ENCODE results near the gene DNM3. TPM values are rescaled to one million over a fixed set of nuclear protein-coding genes. Genes with fewer than 3 reads are reported as not detected.

The DNM3 gene
- total and polyA plus RNA-seq, 9 of the 15 experiments (the other 6 are each of a cell fraction or from before 2014, with no cell fraction given): 0.08 to 0.36 (median 0.22) TPM; not detected in 1

DNA sequence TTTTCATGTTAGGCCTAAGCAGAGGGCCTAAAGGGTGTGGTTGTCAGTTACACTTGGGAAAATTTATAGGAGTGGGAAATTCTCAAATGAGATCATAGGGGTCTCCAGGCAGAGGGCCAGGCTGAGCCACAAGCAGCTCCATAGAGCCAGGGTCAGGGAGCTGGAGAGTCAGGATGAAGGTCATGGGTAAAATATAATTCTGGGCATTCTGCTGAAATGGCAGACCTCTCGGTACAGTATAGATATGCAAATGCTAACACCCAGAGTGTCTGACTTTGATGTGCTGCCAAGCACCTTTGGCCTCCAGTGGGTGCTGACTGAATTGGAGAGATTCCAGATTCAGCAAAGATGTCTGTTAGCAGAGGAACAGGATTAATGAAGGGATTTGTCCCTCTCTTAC lies 40.1 kb downstream of the DNM3 start:
- intact Hi-C loops (cut with micrococcal nuclease) (no loop called here), in situ Hi-C loops (cut with MboI) (no loop called here)
- H2AFZ ChIP-seq (ENCODE audit: low read depth, low read length): no peak overlapping the region
- H3K36me3 ChIP-seq (ENCODE audit: control insufficient read depth, insufficient read depth, low read length): no peaks in the 10 kb centered on the region
- H3K79me2 ChIP-seq (ENCODE audit: control insufficient read depth, insufficient read depth, low read length): no peaks in the 10 kb centered on the region
- no peaks in the 10 kb centered on the region for H3K4me1 ChIP-seq (replicated peaks in 1 of 2; ENCODE audit: control insufficient read depth in 2 of 2, insufficient read depth in 2 of 2, low read length in 2 of 2)
- no peak for ATAC-seq
- H3K9me1 ChIP-seq (ENCODE audit: control insufficient read depth, insufficient read depth, low read length): no peaks in the 10 kb centered on the region
- ChIA-PET POLR2A (no interaction called here), CTCF (ENCODE audit: low intra/inter-chr PET ratio) (no interaction called here)
- no peak overlapping the region for H3K4me2 ChIP-seq (ENCODE audit: insufficient read depth, low read length)
- H3K9ac ChIP-seq (ENCODE audit: insufficient read depth in 1 of 2, low read depth in 2 of 2, low read length in 2 of 2): no peak overlapping the region
- H3K27me3 ChIP-seq (ENCODE audit: control insufficient read depth in 2 of 2, insufficient read depth in 2 of 2, low read length in 2 of 2): no peaks in the 10 kb centered on the region
- no peaks in the 10 kb centered on the region for H4K20me1 ChIP-seq (replicated peaks; ENCODE audit: control insufficient read depth, insufficient read depth, low read length)
- WGBS (ENCODE audit: insufficient coverage, low coverage, missing lambda C conversion rate): 0% methylated on average over 1 of the region's 1 CpG
- no TSS peak for BruUV-seq (replicated peaks)
- no peaks in the 10 kb centered on the region for H3K9me3 ChIP-seq (replicated peaks; ENCODE audit: control insufficient read depth, insufficient read depth, low read depth, low read length)
- DNase-seq (ENCODE audit: extremely low read depth in 1 of 4, low spot score in 3 of 4): no peak
- FAIRE-seq: no peak
- H3K4me3 ChIP-seq: no peak overlapping the region
- H3K27ac ChIP-seq (ENCODE audit: extremely low read depth, low read depth, low read length): no peak overlapping the region
- TF ChIP-seq KAT2B (IDR thresholded peaks at IDR 0.05; ENCODE audit: low read depth, low read length): no peak
- TF ChIP-seq ZNF274 (IDR thresholded peaks at IDR 0.05; ENCODE audit: borderline replicate concordance, low read depth, low read length): no peak
- no peak for TF ChIP-seq AFF4 (CRISPR knock-in tag; IDR thresholded peaks at IDR 0.05)
- no peak for TF ChIP-seq SAP30 (IDR thresholded peaks at IDR 0.05; ENCODE audit: borderline replicate concordance, insufficient read depth, low read depth, low read length, poor library complexity, severe bottlenecking)
- TF ChIP-seq ZNF511 (CRISPR knock-in tag; IDR thresholded peaks at IDR 0.05): no peak
- no peak for TF ChIP-seq RNF2 (IDR thresholded peaks at IDR 0.05)
- TF ChIP-seq HMGN3 (IDR thresholded peaks at IDR 0.05; ENCODE audit: borderline replicate concordance, extremely low read depth, insufficient read length, low read depth, low read length): no peak
- TF ChIP-seq HCFC1 (IDR thresholded peaks at IDR 0.05; ENCODE audit: low read depth, low read length): no peak
